Stimulated activated naive CD8-positive, alpha-beta T cell treated with anti-CD3 and anti-CD28 coated beads, Interleukin-15, Interleukin-2, amounts not matched to agents 100 ng/mL and 50 ng/mL, for 24 hours (primary cell): ENCODE measurements around the gene CDK2AP2.

Source experiments
- H3K27ac Mint-ChIP-seq: one replicate; pipeline ENCODE4 v1.8.0; 2021; ENCODE audit warnings: mild to moderate bottlenecking, mixed read lengths
- H3K27me3 Mint-ChIP-seq: one replicate; pipeline ENCODE4 v1.8.0; 2021; ENCODE audit warnings: mixed read lengths
- H3K36me3 Mint-ChIP-seq: one replicate; pipeline ENCODE4 v1.8.0; 2021; ENCODE audit warnings: low read depth, mixed read lengths
- H3K4me1 Mint-ChIP-seq: one replicate; pipeline ENCODE4 v1.8.0; 2021; ENCODE audit warnings: low read depth, mixed read lengths
- H3K4me3 Mint-ChIP-seq: one replicate; pipeline ENCODE4 v1.8.0; 2021; ENCODE audit warnings: mild to moderate bottlenecking, mixed read lengths
- H3K9me3 Mint-ChIP-seq: one replicate; pipeline ENCODE4 v1.8.0; 2021; ENCODE audit warnings: mixed read lengths

Gene CDK2AP2

GRCh38 chr11:67463186-67463585 is 44.8 kb downstream of the CDK2AP2 start:
- Mint-ChIP-seq H3K4me3 (no peak overlapping the region), H3K27me3 (no peaks in the 10 kb centered on the region), H3K9me3 (no peaks in the 10 kb centered on the region), H3K36me3 (no peaks in the 10 kb centered on the region), H3K4me1 (peaks cover 44% of the 10 kb centered on the region), H3K27ac (no peak overlapping the region)

GRCh38 chr11:67458266-67458665 is 49.7 kb downstream of the CDK2AP2 start:
- Mint-ChIP-seq H3K27ac (no peak overlapping the region), H3K27me3 (no peaks in the 10 kb centered on the region), H3K4me3 (no peak overlapping the region), H3K4me1 (peaks cover 17% of the 10 kb centered on the region), H3K9me3 (no peaks in the 10 kb centered on the region), H3K36me3 (no peaks in the 10 kb centered on the region)

DNA sequence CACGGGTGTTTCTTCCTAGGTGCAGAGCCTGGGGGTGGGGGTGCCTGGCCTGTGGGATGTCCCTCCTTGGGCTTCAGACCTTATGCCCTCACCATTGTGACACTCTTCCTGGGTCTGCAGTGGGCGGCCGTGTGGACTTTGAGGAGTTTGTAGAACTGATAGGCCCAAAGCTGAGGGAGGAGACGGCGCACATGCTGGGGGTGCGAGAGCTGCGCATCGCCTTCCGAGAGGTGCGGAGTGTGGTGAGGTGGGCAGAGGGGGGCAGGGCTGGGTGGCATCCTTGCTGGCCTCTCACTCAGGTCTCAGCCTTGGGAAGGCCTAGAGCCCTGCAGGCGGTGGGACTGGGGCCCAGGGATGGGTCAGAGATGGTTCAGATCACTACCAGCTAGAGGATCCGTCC is 50.5 kb downstream of the CDK2AP2 start:
- no peaks in the 10 kb centered on the region for H3K27me3 Mint-ChIP-seq
- no peaks in the 10 kb centered on the region for H3K36me3 Mint-ChIP-seq
- no peaks in the 10 kb centered on the region for H3K9me3 Mint-ChIP-seq
- no peak overlapping the region for H3K4me3 Mint-ChIP-seq
- H3K4me1 Mint-ChIP-seq: peaks cover 17% of the 10 kb centered on the region
- no peak overlapping the region for H3K27ac Mint-ChIP-seq
